Inferior parietal cortex (tissue), 1 donor: ENCODE measurements around the gene KRT74.

Experiments used
- DNase-seq: peaks from one replicate; pipeline ENCODE4 v3.0.0-alpha.2; 2016; ENCODE audit errors: extremely low spot score

KRT74 gene

GRCh38 chr12:52575256-52575655, 1.6 kb upstream of the KRT74 start:
- DNase-seq = no peak

DNA sequence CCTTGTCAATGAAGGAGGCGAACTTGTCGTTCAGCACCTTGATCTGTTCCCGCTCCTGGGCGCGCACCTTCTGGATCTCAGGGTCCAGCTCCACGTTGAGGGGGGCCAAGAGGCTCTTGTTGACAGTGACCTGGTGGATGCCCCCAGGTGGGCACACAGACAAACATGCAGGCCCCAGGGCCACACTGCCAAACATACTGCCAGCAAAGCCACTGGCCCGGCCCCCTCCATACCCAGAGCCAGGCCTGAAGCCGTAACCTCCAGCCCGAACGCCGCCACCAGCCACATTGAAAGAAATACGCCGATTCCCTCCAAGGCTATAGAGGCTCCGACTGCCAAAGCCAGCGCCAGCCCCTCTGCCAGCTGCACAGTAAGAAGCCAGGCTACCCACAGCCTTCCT, 337 bp downstream of the KRT74 start:
- DNase-seq = no peak

GRCh38 chr12:52570511-52570910, 3.1 kb downstream of the KRT74 start:
- no peak for DNase-seq

- no peak for DNase-seq
Measured at GRCh38 chr12:52568111-52568510, 5.5 kb downstream of the KRT74 start.

- no peak for DNase-seq
Measured at GRCh38 chr12:52566847-52567291, 6.8 kb downstream of the KRT74 start.

DNA sequence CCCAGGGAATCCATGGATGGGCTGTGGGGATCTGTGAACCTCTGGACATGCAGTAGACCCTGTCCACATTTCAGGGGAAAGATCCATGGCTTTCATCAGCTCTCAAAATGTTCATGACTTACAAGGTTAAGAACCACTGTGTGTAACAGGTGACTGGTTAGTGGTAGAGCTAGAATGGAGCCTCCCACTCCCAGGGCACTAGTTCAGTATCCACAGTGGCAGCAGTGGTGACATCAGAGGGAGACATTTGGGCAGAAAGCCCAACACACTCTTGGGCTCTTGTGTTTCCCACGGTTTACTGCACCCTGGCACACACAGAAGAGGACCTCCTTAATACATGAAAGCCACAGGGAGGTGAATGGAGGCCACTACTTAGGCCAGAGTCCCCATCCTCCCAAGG, 9.1 kb downstream of the KRT74 start:
- no peak for DNase-seq

GRCh38 chr12:52561880-52562449, 11.7 kb downstream of the KRT74 start:
- DNase-seq = no peak

DNA sequence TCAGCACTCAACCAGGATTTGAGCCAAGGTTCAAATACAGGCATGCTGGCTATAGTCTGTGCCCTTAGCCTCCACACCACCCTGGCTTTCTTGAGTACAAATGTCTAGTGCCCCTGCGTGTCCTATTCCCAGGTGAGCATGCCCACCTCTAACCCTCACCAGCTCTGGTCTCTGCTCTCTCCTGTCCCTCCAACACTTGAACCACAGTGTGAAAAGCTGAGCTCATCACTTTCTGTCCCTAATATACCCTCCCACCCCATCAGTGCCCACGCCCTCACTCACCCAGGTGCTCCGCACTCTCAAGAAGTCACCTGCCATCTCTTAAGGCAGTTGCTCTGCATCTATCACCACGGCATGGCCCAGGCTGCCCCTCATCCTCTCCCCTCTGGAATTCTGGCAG, 13.7 kb downstream of the KRT74 start:
- DNase-seq = no peak

DNA sequence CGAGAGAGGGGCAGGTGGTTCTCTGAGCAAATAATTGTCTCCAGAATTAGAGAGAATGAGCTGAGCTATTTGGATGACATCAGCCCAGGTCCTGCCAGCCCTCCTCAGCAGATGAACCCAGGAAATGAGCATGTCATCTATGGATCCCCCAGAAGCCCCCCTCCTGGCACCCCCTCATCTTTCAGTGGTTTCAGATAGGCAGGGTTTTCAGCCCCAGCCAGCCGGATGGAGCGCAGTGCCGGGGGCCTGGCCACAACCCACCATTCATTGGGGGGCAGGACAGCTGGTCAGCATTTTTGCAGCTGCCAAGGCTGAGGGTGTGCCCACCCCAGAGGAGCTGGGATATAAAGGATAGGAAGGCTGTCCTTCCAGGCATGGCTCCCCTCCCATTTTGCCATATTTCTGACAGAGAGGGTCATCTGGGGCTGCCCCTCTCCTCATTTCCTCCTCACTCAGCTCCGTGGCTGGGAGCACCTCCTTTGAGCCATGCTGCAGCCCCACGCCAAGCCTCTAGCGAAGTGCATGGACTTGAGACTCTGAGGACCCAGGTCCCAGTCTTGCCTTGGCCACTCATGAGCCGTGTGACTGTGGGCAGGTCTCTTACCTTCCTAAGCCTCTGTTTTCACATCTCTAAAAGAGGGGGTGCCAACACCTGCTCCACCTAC, 14.7 kb downstream of the KRT74 start:
- DNase-seq = no peak

DNA sequence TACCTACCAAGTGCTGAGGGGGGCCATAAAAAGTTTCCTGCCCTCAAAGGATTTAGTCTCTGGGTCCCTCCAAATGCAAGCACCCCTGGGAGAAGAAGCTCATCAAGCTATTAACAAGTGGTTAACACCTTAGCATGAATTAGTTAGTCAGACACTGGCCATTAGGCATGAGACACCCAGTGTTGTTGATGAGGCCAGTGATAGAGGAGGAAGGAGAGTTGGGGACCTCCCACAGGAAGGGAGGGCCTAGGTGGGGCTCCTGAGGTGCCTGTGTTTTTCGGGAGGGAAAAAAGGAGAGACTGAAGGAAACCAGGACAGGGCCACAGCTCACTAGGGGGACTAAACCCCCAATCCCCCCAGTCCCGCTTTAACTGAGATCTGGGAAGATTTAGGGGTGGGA, 16.2 kb downstream of the KRT74 start:
- DNase-seq = no peak

- DNase-seq = no peak
Measured at GRCh38 chr12:52555577-52555976, 18.1 kb downstream of the KRT74 start.

DNA sequence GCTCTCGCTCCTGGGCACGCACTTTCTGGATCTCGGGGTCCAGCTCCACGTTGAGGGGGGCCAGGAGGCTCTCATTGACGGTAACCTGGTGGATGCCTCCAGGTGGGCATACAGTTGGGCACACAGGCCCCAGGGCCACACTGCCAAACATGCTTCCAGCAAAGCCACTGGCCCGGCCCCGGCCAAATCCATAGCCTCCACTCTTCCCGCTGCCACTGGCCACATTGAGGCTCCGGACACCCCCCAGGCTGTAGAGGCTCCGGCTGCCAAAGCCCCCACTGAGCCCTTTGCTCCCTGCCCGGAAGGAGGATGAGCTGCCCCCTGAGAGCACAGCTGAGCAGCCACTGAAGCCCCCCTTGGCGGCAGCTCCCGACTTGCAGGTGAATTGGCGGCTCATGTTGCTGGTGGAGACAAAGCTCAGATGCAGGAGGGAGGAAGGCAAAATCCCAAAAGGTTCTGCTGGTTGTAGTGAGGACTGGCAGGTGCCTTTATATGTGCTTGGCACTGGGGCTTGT, 20.9 kb downstream of the KRT74 start, which contains the start of gene KRT71:
KRT71 (minus strand) TSS at position 465 of the 515 bp plus-strand sequence; CDS start at position 397, 68 bp downstream.
- DNase-seq = no peak

- DNase-seq = no peak
Measured at GRCh38 chr12:52552055-52552454, 21.6 kb downstream of the KRT74 start.

DNA sequence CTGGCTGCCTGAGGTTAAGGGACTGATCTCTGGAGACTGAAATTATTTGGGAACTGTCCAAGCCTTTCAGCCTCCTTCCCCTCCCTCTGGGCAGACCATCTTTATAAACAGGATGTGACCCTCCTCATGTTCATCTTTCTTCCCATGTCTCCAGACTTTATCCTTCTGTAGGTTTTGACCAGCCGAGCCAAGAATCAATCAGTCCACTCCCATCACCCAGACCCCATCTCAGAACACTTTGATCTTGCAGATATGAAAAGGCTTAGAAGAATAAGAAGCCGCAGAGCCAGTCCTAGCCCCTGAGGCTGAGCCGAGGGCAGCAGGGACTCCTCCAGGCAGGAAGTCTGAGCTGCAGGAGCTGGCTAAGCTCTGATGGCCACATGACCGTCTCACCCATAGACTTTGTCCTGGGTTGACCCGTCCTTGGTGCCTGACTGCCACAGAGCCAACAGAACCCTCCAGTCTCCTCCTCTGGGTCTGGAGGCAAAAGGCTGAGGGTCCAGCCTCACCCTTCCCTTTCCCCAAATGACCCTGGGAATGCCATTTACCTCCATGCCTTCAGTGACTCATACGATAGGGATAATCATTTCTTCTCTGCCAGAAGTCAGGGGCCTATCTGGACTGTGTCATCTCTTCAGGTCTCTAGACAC, 22.3 kb downstream of the KRT74 start:
- no peak for DNase-seq

GRCh38 chr12:52546126-52546525, 27.5 kb downstream of the KRT74 start:
- DNase-seq = no peak

DNA sequence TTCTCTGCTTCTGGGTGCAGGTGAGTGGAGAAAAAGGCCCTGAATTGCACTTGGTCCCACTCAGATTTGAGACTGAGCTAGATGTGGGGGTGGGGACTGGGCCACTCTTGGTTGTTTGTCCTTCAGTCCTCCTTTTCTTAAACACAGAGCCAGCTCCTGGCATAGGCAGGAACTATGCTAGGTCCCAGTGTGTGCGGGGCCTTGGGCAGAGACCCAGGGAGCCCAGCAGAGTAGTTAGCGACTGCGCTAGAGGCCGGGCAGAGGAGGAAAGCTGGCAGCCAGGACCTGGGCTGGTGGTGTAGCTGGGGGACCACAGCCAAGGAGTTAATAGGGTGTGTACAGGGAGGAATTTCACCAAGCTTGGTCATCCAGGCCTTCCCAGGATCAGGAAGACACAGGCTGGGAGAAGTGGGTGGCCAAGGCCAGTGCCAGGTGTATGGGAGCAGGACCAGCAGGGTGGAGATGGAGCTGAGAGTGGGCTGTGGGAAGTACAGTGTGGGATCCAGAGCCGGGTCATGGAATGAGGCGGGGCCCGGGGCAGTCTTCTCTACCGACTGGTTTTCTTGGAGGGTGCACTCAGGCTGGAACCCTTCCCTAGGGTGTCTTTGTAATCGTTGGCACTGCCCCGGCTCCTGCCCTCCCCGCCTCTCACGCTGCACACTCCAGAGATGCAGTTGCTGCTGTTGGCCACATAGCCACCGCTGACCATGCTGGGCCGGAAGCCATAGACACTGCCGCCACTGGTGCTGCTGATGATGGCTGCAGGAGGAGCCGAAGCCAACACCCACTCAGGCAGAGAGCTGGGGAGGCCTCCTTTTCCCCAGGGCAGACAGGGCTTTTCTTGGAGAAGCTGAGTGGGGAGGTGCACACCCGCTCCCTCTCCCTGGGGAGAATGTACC, 29.4 kb downstream of the KRT74 start:
- DNase-seq = no peak

- DNase-seq = no peak
Measured at GRCh38 chr12:52542785-52543318, 30.8 kb downstream of the KRT74 start.

GRCh38 chr12:52542157-52542556, 31.5 kb downstream of the KRT74 start:
- DNase-seq = no peak

DNA sequence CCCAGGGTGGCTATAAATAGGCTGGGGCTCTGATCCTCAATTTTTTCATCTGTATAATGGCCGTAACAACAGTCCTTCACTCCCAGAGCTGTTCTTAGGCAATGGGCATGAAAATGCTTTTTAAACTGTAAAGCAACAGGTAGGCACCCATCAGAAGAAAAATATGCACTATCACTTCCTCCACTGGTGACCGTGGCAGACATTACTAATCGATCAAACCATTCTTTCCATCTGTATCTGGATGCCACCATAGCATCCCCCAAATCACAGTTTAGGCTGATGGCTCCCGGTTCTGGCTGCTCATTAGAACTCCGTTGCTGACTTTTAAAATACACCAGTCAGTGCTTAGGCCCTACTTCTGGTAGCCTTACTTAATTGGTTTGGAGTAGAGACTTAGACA, 31.9 kb downstream of the KRT74 start:
- DNase-seq = no peak

GRCh38 chr12:52540531-52540930, 33.1 kb downstream of the KRT74 start:
- no peak for DNase-seq

DNA sequence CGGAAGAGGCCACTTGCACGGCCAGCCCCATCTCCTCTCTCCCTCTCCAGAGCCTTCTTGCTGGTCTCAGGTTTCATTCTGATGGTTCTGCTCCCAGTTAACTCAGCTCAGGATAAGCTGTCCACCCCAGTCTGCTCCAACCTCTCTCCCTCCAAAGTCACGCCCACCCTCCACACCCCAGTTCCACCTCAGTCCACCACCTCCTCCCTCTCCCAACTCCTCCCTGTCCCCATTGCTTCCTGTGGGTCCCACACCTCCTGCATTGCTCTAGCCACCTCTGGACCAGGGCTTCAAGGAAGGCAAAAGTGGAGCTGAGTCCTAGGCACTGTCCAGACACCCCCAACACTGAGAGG, 33.8 kb downstream of the KRT74 start:
- DNase-seq = no peak
